Activated CD8-positive, alpha-beta memory T cell treated with anti-CD3 and anti-CD28 coated beads, Interleukin-2, amount 50 U/mL, for 48 hours (primary cell): ENCODE results near the gene TAF4.

Experiments used
- DNase-seq: peaks from one replicate; pipeline ENCODE4 v3.0.0-alpha.2; 2020

The TAF4 gene

GRCh38 chr20:62020935-62021701 is 44.6 kb downstream of the TAF4 start:
- DNase-seq = no peak

GRCh38 chr20:62019881-62020492 is 45.7 kb downstream of the TAF4 start:
- DNase-seq = no peak

- no peak for DNase-seq
These were observed 46.4 kb downstream of the TAF4 start for GRCh38 chr20:62019144-62019805.

GRCh38 chr20:62018437-62019143 is 47.1 kb downstream of the TAF4 start:
- no peak for DNase-seq

GRCh38 chr20:62015540-62016288 is 50.0 kb downstream of the TAF4 start:
- DNase-seq = no peak

GRCh38 chr20:62014889-62015537 is 50.7 kb downstream of the TAF4 start:
- no peak for DNase-seq

- no peak for DNase-seq
These were observed 51.2 kb downstream of the TAF4 start for GRCh38 chr20:62014488-62014775.

GRCh38 chr20:62012631-62013030 is 53.0 kb downstream of the TAF4 start:
- no peak for DNase-seq

- no peak for DNase-seq
These were observed 53.6 kb downstream of the TAF4 start for GRCh38 chr20:62011938-62012534.

- DNase-seq = no peak
These were observed 54.3 kb downstream of the TAF4 start for GRCh38 chr20:62011403-62011790.

- peak; percentile 68 for DNase-seq
These were observed 54.9 kb downstream of the TAF4 start for GRCh38 chr20:62010551-62011402.

- no peak for DNase-seq
These were observed 55.7 kb downstream of the TAF4 start for GRCh38 chr20:62009869-62010445.

- no peak for DNase-seq
These were observed 56.4 kb downstream of the TAF4 start for GRCh38 chr20:62009322-62009721.

- DNase-seq = no peak
These were observed 57.0 kb downstream of the TAF4 start for GRCh38 chr20:62008643-62009183.

GRCh38 chr20:62007127-62007647 is 58.5 kb downstream of the TAF4 start:
- no peak for DNase-seq

GRCh38 chr20:62006482-62006881 is 59.2 kb downstream of the TAF4 start:
- DNase-seq = no peak

- DNase-seq = no peak
These were observed 61.1 kb downstream of the TAF4 start for GRCh38 chr20:62004614-62005013.

GRCh38 chr20:62003567-62004405 is 61.9 kb downstream of the TAF4 start:
- no peak for DNase-seq

GRCh38 chr20:62002882-62003480 is 62.7 kb downstream of the TAF4 start:
- DNase-seq = no peak
